ENCODE data around the gene TTC22.

TTC22 gene

DNA sequence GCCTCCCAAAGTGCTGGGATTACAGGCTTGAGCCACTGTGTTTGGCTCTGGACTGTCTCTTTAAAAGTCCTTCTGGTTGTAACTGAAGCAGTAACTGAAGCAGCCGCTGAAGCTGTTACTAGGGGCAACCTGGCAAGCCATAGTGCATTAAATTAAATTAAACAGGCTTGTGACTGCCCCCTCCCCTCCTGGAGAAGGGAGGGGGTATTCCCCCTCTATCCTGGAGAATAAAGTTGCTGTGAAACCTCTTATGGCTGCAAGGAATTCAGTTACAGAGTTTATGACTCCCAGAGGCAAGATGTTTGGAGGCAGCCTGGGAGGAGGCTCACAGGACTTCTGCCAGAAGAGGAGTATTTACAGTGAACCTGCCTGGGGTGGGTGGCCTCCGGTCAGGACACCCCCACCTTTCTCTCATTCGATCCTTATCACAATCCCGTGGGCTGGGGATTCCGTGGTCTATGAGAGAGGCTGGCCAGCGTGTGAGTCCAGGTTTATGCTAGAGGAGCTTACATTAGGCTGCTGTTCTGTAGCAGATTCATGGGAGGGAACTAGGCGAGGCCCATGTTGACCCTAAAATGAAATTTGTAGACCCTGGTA, 8.3 kb downstream of the TTC22 start:
- no peak overlapping the region for H3K27ac ChIP-seq
- no peak for TF ChIP-seq ZFX (IDR thresholded peaks at IDR 0.05; ENCODE audit: borderline replicate concordance)
- TF ChIP-seq, protein P1, sequence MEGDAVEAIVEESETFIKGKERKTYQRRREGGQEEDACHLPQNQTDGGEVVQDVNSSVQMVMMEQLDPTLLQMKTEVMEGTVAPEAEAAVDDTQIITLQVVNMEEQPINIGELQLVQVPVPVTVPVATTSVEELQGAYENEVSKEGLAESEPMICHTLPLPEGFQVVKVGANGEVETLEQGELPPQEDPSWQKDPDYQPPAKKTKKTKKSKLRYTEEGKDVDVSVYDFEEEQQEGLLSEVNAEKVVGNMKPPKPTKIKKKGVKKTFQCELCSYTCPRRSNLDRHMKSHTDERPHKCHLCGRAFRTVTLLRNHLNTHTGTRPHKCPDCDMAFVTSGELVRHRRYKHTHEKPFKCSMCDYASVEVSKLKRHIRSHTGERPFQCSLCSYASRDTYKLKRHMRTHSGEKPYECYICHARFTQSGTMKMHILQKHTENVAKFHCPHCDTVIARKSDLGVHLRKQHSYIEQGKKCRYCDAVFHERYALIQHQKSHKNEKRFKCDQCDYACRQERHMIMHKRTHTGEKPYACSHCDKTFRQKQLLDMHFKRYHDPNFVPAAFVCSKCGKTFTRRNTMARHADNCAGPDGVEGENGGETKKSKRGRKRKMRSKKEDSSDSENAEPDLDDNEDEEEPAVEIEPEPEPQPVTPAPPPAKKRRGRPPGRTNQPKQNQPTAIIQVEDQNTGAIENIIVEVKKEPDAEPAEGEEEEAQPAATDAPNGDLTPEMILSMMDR (IDR thresholded peaks at IDR 0.05): no peak

DNA sequence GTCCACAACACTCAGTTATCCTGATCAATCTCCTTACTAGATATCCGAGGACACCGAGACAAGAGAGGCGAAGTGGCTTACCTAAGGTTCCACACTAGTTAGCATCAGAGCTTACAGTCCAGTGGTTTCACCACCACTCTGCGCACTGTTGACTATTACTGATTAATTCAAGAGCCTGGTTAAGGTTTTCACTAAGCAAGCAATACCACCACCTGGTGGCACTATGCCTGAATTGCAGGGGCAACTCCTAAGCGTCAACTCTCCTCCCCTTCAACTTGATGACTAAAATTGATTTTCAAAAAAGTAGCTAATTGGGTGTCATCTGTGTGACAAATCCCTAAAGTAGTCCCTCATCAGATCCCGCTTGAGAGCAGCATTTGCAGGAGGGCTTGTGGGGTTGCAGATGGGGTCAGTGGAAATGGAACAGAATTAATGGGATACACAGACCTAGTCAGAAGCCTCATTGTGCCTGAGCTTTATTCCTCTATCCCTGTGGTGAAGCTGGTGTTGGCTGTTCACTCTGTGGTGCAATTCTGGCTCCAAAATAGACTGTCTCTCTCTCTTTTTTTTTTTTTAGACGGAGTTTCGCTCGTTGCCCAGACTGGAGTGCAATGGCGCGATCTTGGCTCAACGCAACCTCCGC, 9.1 kb downstream of the TTC22 start:
- no peak overlapping the region for H3K27ac ChIP-seq
- TF ChIP-seq, protein P1 (IDR thresholded peaks at IDR 0.05): peak; percentile 72
- no peak for TF ChIP-seq ZFX (IDR thresholded peaks at IDR 0.05; ENCODE audit: borderline replicate concordance)

DNA sequence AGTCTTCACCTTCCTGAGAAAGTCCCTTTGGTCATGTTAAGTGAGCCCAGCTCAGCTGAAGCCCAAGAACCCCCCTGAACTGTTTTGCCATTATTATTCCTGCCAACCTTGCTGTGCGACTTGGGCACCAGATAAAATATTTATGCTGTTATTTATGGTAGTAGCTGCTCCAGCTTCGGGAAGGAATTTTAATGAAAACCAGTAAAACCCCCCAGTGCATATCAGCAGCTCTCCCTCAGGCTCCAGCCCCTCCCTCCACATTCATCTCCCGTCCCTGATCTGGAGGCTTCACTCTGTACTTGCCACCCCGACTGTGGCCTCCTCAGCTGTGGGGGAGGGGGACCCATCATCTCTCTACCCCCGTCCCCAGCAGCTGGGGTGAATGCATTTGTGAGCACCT, 12.7 kb downstream of the TTC22 start:
- no peak overlapping the region for H3K27ac ChIP-seq
- TF ChIP-seq, protein P1 (IDR thresholded peaks at IDR 0.05): no peak
- TF ChIP-seq ZFX (IDR thresholded peaks at IDR 0.05; ENCODE audit: borderline replicate concordance): no peak

DNA sequence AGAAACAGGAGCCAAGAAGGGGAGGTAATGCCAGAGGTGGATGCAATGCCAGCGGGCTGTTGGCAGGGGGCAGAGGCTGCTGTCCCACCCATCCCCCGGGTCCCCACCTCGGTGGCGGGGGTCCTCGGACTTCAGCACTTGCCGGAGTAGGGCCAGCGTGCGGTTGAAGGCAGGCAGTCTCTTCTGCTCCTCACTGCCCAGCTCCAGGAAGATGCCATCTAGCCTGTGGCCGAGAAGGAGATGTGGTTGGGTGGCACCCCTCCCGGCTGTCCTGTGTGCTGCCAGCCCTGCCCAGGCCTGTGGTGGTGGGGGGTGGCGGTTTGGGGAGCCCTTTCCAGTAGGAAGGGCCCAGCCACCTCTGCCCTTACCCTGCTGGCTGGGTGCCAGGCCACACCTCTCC, 13.5 kb downstream of the TTC22 start:
- no peak overlapping the region for H3K27ac ChIP-seq
- TF ChIP-seq, protein P1 (IDR thresholded peaks at IDR 0.05): no peak
- no peak for TF ChIP-seq ZFX (IDR thresholded peaks at IDR 0.05; ENCODE audit: borderline replicate concordance)

DNA sequence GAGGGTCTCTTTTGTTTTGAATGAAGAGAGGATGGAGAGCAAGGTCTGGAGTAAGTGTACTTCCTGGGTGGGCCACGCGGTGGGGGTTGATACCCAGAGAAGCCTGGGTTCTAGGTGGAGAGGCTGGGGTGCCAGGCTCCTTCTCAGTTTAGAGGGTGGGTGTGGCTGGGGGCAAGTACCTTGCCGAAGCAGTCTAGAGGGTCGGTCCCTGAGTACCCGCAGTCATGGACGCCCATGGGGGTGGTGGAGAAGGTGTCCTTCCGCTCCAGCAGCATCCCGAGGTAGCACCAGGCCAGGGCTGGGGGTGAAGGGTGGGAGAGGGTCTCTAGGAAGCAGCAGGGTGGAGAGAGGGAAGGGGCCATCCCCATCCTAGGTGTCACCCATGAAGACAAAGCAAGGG, 14.3 kb downstream of the TTC22 start:
- TF ChIP-seq, protein P1 (IDR thresholded peaks at IDR 0.05): no peak
- TF ChIP-seq ZFX (IDR thresholded peaks at IDR 0.05; ENCODE audit: borderline replicate concordance): no peak
- H3K27ac ChIP-seq: no peak overlapping the region

DNA sequence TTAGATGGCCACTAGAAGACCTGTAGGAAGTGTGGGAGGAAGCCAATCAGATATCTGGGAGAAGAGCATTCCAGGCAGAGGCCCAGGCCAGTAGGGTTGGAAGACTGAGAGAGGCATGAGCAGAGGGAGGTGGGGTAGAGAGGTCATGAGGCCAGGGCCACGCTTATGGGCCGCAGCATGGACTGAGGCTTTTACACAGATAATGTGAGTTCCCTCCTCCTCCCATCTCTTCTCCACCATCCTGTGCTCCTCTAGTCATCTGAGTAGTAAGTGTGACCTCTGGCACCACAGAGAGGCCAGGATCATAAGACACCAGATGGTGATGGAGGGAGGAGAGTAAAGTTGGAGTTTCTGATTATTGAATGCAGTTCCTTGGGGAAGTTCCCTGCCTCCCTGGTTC, 17.1 kb downstream of the TTC22 start:
- no peak for TF ChIP-seq ZFX (IDR thresholded peaks at IDR 0.05; ENCODE audit: borderline replicate concordance)
- TF ChIP-seq, protein P1 (IDR thresholded peaks at IDR 0.05): no peak
- H3K27ac ChIP-seq: no peak overlapping the region

DNA sequence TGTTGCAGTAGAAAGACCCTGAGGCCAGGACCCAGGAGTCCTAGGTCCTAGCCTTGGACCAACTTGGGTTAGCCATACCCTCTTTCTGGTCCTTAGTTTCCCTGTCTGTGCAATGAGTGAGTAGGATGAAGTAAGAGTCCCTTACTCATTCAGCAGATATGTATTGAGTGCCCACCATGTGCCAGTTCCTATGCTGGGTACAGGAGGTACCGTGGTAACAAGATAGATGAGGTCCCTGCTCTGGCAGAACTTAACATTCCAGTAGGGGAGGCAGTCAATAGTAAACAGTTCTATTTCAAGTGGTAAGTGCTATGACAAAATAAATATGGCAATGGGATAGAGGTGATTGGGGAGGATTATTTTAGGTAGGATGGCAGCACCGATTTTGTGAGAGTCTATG, 18.5 kb downstream of the TTC22 start:
- H3K27ac ChIP-seq: no peak overlapping the region
- TF ChIP-seq, protein P1 (IDR thresholded peaks at IDR 0.05): no peak
- no peak for TF ChIP-seq ZFX (IDR thresholded peaks at IDR 0.05; ENCODE audit: borderline replicate concordance)
